Mesothelial cell of epicardium (in vitro differentiated cells): ENCODE measurements around the gene MAST4. TPM values are rescaled to one million over a fixed set of nuclear protein-coding genes. Genes with fewer than 3 reads are reported as not detected.

Source experiments
- DNase-seq, 2 experiments: peaks; one replicate each; pipeline ENCODE4 v3.0.0; 2021; ENCODE audit warnings: low spot score in 2 of 2; ENCODE audit not compliant: unreplicated experiment in 2 of 2
- H3K27ac Mint-ChIP-seq: 2 replicates; pipeline ENCODE4 v1.8.0; 2021; ENCODE audit warnings: mixed read lengths
- H3K27me3 Mint-ChIP-seq: 2 replicates; pipeline ENCODE4 v1.8.0; 2021; ENCODE audit warnings: low read depth, mixed read lengths
- H3K36me3 Mint-ChIP-seq: 2 replicates; pipeline ENCODE4 v1.8.0; 2021; ENCODE audit warnings: mixed read lengths
- H3K4me1 Mint-ChIP-seq: 2 replicates; pipeline ENCODE4 v1.8.0; 2021; ENCODE audit warnings: mixed read lengths
- H3K4me3 Mint-ChIP-seq: 2 replicates; pipeline ENCODE4 v1.8.0; 2021; ENCODE audit warnings: mild to moderate bottlenecking, moderate library complexity, mixed read lengths
- H3K9me3 Mint-ChIP-seq: 2 replicates; pipeline ENCODE4 v1.8.0; 2021; ENCODE audit warnings: mixed read lengths
- CTCF ChIP-seq: fragments of 200-600 bp; sonication (generic); IDR thresholded peaks from one replicate; pipeline ENCODE4 v1.5.0; 2021; ENCODE audit warnings: antibody characterized with exemption; ENCODE audit not compliant: unreplicated experiment
- total RNA-seq: library from RNA; stranded (reverse); gene quantifications from 3 replicates; pipeline ENCODE4 v1.2.1, GENCODE V29; 2021

Gene MAST4
- 23.3 to 29.8 TPM (median 27.3 TPM) in 3 replicates for total RNA-seq

- H3K36me3 Mint-ChIP-seq = no peaks in the 10 kb centered on the region
- no peak within 1 kb of the TSS for H3K27ac Mint-ChIP-seq
- no peak for TF ChIP-seq CTCF
- peaks cover 83% of the 10 kb centered on the region for H3K27me3 Mint-ChIP-seq
- peak; percentile 80 to 93 for DNase-seq
- H3K4me3 Mint-ChIP-seq = peak within 1 kb of the TSS; percentile 78
- peaks cover 11% of the 10 kb centered on the region for H3K4me1 Mint-ChIP-seq
- no peaks in the 10 kb centered on the region for H3K9me3 Mint-ChIP-seq
Observed at GRCh38 chr5:66595756-66596635, at the start of gene MAST4. TSS of gene MAST4 (plus strand) at chr5:66596393. CDS start at chr5:66596656, 263 bp downstream.

DNA sequence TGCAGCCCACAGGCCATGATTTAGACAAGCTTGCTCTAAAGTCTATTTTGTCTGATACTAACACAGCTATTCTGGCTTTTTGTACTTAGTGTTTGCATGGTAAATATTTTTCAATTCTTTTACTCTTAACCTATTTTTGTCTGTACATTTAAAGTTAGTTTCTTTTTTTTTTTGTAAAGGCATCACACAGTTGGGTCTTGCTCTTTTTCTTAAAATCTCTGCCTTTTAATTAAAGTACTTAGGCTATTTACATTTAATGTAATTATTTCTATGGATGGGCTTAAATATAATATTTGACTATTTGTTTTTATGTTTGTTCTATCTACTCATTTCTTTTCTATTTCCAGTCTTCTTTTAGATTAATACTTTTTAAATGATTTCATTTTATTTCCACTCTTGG is 49.7 kb upstream of the MAST4 start:
- DNase-seq = no peak
- H3K27me3 Mint-ChIP-seq = no peaks in the 10 kb centered on the region
- no peaks in the 10 kb centered on the region for H3K36me3 Mint-ChIP-seq
- no peak overlapping the region for H3K27ac Mint-ChIP-seq
- peaks cover 32% of the 10 kb centered on the region for H3K9me3 Mint-ChIP-seq
- H3K4me1 Mint-ChIP-seq = peaks cover 6% of the 10 kb centered on the region
- no peak overlapping the region for H3K4me3 Mint-ChIP-seq
- TF ChIP-seq CTCF = no peak

DNA sequence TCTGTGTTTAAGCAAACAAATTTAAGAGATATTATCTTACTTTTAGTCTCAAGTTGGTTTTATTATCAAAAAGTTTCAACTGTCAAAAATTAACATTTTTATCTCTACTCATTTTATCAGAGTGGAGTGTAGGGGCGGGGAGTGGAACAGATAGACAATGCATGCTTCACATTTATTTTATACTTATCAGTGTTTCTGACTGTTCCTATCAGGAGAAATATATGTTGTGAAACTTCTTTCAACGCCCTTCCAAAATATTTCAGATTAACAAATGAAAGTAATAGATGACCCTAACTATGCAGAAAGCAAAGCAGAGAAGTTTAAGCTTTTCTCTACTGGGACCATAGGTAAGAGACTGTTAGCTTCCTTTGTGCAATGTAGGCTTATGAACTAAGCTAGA is 44.9 kb upstream of the MAST4 start:
- no peak overlapping the region for H3K27ac Mint-ChIP-seq
- TF ChIP-seq CTCF = no peak
- H3K27me3 Mint-ChIP-seq = peaks cover 7% of the 10 kb centered on the region
- no peak overlapping the region for H3K4me3 Mint-ChIP-seq
- no peak for DNase-seq
- no peaks in the 10 kb centered on the region for H3K36me3 Mint-ChIP-seq
- H3K9me3 Mint-ChIP-seq = peaks cover 32% of the 10 kb centered on the region
- peaks cover 11% of the 10 kb centered on the region for H3K4me1 Mint-ChIP-seq

DNA sequence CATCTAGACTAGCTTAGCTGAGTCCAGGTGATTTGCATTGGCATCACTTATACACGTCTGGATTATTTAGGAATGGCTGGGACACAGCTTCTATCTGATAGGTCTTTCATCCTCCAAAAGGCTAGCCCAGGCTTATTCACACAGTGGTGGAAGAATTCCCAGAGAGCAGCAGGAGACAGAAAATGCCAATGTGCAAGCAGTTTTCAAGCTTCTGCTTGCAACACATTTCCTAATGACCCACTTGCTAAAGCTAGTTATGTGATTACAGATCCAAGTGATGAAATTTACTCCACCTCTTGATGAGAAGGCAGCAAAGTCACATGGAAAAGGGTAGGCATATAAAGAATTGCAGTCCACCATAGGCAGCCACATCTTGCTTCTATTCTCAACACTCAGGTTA is 44.2 kb upstream of the MAST4 start:
- Mint-ChIP-seq H3K9me3 (peaks cover 32% of the 10 kb centered on the region), H3K4me3 (no peak overlapping the region), H3K36me3 (no peaks in the 10 kb centered on the region), H3K27me3 (peaks cover 7% of the 10 kb centered on the region), H3K4me1 (peaks cover 11% of the 10 kb centered on the region), H3K27ac (no peak overlapping the region)
- TF ChIP-seq CTCF = no peak
- no peak for DNase-seq

DNA sequence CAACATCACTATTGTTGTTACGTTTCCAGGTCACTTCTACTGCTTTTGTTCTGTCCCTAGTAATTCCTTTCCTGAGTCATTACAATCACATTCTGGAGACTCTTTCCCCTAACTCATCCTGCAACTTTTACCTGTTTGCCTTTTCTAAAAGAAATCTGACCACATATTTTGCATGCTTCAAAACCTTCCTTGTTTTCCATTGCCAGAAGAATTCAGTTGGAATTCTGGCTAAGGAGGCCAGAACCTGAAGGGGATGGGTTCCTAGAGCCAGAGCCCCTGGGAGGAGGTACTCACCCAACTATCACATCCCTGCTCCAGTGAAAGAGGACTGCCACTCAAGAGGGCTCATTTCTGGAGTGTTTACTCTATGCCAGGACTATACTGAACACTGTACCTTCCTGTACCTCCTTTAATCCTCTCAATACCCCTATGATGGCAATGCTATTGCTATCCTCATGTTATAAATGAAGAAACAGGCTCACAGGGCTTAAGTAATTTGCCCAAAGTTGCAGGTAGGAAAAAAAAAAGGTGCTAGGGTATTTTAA is 42.8 kb upstream of the MAST4 start:
- H3K36me3 Mint-ChIP-seq = no peaks in the 10 kb centered on the region
- no peak overlapping the region for H3K27ac Mint-ChIP-seq
- peaks cover 21% of the 10 kb centered on the region for H3K9me3 Mint-ChIP-seq
- peaks cover 11% of the 10 kb centered on the region for H3K4me1 Mint-ChIP-seq
- TF ChIP-seq CTCF = no peak
- no peak for DNase-seq
- H3K27me3 Mint-ChIP-seq = peaks cover 7% of the 10 kb centered on the region
- no peak overlapping the region for H3K4me3 Mint-ChIP-seq
